Renal pelvis (tissue), 4 donors: ENCODE measurements around the gene GRN. TPM values are rescaled to one million over a fixed set of nuclear protein-coding genes. Genes with fewer than 3 reads are reported as not detected.
A peak's percentile ranks its signal among the peaks of the same experiment; 100 is the strongest.
"Not testable (repeated sequence)": the region's sequence is repeated elsewhere in the genome, so short reads cannot be mapped to it uniquely, and the experiment has no call there.

Source experiments
- DNase-seq: peaks from one replicate; pipeline ENCODE4 v3.0.0-alpha.2; 2013
- polyA plus RNA-seq, 3 donors: library from polyadenylated mRNA; unstranded; fragments of 120-200 nt; gene quantifications; one replicate each; pipeline ENCODE4 v1.2.1, GENCODE V29; 2013; ENCODE audit not compliant: insufficient read length in 3 of 3

The GRN gene
- polyA plus RNA-seq, 3 donors, result 270 to 310 (median 292) TPM

DNA sequence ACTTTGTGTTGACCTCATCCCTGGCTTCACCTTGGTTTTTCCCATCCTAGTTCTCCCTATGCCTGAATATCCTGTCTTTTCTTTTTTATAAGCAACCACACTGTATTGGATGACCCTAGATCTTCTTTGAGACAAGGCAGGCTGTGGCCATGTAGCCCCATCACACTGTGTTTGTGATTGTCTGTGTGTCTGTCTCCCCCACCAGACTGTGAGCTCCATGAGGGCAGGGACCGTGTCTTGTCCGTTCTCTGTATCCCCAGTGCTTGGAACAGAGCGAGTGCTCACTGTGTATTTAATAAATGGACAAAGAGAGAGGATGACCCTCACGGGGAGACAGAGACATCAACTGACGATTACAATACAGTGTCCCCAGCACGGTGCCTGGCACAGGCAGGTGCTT is 27.6 kb upstream of the GRN start:
- DNase-seq, result no peak

DNA sequence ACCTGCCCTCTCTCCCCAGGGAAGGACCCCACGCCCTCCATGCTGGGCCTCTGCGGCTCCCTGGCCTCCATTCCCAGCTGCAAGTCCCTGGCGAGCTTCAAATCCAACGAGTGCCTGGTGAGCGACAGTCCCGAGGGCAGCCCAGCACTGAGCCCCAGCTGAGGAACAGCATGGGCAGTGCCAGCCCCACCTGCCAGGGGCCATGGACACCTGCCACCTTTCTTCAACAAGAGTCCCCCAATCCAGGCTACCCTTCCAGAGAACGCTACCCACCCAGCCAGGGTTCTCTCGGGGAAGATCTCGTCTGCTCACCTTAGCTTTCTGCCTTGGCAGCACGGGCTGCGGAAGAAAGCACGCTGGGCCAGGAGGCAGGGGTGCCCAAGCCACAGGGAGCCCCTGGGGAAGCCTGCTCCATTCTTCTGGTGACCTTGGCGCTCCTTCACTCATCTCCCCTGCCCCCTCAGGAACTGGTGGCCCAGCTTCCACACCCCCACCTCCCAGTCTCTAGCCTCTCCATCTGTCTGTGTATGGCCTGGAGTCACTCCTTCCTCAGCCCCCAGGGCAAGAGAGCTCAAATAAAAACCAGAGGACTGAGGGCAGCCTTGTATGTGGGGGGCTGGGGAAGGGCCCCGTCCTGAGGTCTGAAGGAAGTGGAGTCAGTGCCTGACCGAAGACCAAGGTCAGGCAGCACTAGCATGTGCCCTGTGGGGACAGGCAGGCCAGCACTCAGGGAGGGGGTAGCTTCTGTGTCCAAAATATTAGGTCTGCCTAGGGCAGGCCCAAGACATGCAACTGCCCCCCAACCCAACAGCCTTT is 26.8 kb upstream of the GRN start:
- DNase-seq, result no peak

DNA sequence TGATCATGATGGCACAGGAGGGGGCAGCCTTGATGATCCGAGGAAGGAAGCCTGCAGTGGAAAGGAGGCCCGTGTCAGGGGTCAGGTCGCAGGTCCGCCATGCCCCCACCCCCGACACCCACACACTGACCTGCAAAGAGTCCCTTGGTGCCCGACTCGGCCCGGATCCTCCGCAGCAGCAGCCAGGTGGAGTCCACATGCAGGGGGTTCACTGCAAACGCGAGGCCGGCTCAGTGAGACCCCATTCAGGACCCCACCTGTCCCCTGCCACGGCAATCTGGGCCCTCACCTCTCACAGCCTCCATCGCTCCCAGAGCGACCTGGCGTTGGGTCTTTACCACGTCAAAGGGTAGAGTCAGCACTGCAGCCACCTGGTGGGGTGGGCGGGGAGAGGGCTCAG is 25.0 kb upstream of the GRN start:
- no peak for DNase-seq

DNA sequence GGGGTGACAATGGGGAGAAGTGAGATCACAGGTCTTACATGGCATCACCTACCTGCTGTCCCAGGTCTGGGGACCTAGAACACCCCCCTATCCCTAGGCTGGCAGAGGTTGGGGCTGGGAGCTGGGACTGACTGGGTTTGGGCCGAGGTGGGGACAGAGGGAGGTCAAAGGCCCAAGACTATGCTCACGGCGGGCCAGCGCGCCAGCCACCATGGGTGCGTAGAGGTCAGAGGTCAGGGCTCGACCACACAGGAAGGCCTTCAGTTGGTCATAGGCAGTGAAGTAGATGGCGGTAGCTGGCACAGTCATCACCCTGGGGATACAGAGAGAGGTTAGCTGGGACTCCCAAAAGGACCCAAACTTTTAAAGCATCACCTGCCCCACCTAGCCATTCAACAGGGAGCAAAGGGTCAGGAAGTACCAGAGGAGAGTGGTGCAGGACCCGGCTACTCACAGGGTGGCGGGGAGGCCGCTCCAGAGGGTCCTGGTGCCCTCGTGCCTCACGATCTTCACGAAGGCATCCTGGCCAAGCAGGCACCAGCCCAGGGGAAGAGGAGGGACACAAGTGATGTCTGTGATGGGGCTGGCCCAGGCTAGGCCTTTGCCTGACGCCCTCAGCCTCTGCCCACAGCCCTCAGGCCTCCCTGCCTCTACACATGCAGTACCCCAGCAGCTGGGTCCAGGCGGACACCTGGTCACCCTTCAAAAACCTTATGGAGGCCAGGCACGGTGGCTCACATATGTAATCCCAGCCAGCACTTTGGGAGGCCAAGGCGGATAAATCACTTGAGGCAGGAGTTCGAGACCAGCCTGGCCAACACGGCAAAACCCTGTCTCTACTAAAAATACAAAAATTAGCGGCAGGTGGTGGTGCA is 23.6 kb upstream of the GRN start:
- DNase-seq, result no peak

DNA sequence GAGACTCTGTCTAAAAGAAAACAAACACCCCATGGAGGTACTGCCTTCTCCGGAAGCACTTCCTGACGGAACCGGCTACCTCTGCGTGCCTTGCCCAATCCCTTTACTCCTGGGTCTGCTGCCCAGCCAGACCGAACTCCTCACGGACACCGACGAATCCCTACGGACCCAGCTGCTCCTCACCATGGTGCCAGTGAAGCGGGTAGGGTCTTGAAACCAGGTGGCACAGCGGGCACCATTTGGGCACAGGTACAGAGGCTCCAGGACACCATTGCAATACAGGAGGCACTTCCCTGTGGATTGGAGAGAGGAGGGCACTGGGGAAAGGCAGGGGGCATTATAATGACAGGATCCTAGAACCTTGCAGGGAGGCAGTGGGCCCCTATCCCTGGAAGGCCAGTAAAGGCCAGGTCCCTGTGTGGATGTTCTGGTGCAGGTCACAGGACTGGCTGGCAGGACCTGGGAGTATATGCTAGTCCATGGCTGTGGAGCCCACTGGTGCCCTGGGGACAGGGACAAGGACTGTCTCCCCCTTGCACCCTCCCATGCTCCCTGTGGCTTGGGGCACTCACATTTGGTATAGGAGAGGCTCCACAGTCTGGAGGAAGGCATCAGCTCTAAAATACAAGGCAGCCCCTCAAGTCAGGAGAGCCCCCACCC is 22.7 kb upstream of the GRN start:
- DNase-seq, result no peak

DNA sequence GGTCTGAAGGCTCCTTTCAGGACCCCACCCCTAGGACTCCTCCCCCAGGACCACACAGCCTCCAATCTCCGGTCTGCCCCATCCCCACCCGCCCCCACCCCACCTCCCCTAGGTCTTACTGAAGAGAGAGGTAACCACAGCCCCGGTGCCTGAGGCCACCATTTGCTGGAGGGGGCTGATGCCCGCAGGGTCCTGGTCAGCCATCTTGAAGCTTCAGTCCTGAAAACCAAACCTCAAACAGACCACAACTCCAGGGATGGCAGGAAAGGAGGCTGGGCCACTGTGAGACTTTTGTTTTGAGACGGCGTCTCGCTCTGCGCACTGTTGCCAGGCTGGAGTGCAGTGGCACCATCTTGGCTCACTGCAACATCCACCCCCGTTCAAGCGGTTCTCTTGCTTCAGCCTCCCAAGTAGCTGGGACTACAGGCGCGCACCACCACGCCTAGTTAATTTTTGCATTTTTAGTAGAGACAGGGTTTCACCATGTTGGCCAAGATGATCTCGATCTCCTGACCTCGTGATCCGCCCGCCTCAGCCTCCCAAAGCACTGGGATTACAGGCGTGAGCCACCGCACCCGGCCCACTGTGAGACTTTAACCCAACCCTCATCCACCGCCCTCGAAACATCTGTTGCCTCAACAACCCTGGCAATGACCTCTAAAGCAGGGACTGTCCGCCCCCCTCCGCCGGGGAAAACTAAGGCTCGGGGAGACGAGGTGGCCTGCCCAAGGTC is 21.6 kb upstream of the GRN start:
- DNase-seq, result no peak

DNA sequence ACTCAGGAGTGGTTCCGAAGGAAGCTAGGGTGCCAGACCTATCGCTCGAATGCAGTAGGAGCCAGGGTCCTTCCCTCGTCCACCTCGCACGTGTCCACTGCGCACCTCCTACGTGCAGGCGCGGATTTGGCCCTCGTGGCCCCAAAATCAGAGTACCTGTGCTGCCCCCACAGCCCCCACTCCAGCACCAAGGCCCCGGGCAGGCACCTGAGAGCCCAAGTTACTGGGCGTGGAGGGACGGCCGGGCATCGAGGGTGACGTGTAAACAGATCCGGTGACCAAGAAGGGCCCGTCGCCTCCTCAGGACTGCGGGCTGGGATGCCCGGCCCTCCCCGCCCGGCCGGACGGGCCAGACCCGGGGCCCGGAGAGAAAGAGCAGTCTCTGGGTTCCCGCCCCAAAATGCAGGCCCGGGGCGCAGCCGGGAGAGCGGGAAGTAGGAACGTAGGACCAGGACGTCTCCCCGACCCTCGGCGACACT is 21.0 kb upstream of the GRN start:
- no peak for DNase-seq

DNA sequence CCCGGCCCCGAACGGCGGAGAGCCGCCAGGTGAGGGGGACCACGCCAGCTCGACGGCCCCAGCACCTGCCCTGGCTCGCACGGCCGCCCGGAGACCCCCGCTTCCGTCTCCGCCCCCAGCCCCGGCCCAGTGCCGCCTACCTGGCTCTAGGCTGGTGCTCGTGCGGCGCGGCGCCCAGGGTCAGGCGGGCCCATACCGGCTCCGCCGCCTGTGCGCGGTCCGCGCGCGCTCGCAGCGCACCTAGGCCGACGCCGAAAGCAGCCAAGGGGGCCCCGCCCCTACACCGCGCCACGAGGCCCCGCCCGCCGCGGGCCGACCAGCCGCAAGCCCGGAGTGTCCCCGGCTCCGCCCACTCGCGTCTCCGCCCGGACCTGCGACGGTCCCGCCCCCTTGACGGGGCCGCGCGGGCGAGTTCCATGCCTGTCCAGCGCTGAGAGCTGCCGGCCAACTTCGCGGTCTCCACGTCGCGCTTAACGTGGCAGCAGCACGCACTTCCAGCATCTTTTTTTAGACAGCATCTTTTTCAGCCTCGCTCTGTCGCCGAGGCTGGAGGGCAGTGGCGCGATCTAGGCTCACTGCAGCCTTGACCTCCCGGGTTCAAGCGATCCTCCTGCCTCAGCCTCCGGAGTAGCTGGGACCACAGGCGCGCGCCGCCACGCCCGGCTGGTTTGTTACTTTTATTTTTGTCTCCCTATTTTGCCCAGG is 20.4 kb upstream of the GRN start, which contains the start of gene SLC25A39:
TSS of gene SLC25A39 (minus strand) at position 253 of the 705 bp plus-strand sequence. CDS start 1,261 bp downstream, outside the sequence.
- peak; percentile 93 for DNase-seq

DNA sequence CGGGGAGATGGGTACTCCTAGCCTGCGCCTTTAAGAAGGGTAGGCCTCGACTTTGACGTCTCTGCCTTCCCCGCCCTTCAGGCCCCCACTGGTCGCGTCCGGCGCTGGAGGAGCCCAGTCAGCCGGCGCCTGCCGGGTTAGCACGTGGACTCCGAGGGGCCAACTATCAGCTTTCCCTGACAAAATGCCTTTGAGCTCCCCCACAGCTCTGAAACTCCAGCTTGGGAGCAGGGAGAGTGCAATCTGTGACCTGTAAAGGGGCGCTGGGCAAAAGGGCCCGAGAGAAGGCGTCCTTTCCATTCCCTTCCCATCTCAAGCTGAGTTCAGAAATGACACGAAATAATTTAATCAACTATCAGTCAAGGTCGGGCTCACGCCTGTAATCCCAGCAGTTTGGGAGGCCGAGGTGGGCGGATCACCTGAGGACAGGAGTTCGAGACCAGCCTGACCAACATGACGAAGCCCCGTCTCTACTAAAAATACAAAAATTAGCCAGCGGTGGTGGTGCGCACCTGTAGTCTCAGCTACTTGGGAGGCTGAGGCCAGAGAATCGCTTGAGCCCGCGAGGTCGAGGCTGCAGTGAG is 18.1 kb upstream of the GRN start:
- DNase-seq, result peak; percentile 96

DNA sequence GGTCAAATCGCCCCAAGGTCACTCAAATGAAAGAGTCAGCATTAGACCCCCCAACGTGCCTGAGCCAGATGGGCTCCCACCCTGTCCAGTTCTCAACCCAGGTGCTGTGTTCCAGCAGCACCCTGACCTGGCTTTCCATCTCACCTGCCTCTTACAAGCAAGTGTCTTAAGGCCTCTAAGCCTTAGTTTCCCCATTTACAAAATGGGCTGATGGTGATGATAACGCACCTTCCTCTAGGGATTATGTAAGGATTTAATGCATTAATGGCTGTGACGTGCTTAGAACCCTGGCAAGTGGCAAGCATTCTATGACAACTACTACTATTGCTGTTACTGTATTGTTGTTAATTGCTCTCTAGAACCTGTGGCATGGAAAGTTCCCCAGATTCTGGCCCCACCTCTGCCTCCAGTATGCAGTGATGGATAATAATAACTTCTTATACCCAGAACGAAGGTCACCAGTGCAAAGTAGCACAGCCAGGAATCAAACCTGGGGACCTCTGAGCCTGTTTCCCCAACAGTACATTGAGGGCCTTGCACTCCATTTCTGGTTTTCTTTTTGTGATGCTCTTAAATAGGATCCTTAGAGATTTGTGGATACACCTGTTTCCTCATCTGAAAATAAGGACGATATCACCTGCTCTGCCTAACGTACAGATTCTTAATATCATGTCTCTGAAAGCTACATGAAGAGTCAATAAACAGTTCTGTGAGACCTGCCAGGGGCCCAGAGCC is 17.2 kb upstream of the GRN start:
- no peak for DNase-seq

DNA sequence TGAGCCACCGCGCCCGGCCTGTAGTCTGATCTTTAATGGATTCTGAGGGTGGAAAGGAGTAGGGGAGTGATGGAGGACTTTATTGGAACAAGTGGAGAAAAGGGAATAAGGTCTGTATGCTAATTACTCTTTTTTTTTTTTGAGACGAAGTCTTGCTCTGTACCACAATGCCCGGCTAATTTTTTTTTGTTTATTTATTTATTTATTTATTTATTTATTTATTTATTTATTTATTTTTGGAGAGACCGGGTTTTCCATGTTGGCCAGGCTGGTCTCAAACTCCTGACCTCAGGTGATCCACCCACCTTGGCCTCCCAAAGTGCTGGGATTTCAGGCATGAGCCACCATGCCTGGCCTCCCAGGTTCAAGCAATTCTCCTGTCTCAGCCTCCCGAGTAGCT is 15.6 kb upstream of the GRN start:
- DNase-seq, result not testable (repeated sequence)

DNA sequence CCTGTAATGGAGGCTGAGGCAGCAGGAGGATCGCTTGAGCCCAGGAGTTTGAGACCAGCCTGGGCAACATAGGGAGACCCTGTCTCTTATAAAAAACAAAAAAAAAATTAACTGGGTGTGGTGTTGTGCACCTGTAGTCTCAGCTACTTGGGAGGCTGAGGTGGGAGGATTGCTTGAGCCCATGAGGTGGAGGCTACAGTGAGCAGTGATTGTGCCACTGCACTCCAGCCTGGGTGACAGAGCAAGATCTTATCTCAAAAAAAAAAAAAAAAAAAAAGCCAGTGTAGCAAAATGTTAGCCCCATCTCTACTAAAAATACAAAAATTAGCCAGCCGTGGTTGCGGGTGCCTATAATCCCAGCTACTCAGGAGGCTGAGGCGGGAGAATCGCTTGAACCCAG is 14.8 kb upstream of the GRN start:
- DNase-seq, result not testable (repeated sequence)

DNA sequence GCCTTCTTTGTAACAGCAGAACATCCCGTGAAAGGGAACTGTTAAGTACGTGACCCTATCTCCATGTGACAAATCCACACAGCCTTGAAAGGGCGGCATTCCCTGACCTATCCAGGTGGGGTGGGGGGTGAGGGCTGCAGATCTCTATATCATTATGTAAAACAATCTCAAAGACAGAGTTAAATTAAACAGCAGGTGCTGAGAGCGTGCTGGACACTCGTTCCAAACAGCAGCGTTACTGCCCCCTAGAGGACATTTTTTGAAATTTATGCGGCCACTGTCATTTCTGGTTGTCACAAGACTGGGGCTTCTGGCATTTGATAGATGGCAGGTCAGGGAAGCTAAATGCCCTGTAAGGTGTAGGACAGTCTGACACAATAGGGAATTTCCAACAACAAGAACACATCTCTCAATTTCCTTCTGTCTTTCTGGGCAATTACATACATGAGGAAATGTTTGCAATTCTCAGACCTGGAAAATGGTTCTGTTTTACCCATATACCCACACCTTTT is 13.8 kb upstream of the GRN start:
- DNase-seq, result no peak

DNA sequence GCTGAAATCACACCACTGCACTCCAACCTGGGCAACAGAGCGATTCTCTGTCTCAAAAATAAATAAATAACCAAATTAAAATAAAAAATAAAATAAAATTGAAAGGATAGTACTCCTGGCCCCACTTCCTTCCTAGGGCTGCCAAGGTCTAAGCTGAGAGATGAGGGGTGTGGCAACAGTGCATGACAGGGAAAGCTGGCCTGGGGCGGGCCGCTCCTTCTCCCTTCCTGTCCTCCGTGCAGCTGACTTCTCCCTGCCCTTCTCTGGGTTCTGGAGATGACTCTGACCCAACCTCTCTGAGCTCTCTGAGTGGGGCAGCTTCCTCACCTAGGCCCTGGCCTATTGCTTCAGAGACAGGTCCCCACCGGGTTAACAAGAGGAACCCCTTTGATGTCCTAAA is 11.7 kb upstream of the GRN start:
- DNase-seq, result no peak

DNA sequence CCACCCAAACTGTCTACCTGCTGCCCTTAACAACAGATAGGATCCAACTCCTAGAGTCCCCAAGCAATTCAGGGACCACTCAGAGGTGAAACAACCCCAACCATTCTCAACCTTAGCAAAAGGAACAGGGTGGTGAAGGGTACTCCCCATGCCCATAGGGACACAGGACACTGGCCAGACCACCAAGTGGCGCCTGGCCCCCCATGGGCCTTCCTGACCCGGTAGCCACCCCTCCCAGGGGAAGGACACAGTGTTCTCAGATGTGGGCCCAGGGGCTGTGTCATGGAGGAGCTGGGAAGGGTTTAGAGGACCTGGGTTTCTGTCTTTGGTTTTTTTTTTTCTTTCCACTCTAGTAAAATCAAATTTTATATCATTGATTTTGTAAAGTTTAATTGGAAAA is 10.8 kb upstream of the GRN start:
- DNase-seq, result no peak

DNA sequence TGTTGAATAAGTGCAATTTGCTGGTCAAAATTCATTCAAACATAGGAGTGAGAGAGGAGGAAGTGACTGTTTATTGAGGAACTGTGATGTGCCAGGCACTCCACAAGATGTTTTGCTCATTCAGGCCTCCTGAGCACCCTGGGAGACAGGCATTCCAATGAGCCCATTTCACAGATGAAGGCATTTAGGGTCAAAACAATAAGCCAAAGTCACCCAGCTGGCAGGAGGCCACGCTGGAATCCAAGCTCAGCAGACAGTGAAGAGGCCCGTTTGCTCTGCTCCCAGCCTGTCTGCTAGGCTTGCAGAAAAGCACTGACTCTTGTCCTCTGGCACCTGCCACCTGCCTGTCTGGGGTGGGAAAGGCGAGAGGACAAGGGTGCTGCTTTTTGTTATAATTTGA is 10.4 kb upstream of the GRN start:
- no peak for DNase-seq

DNA sequence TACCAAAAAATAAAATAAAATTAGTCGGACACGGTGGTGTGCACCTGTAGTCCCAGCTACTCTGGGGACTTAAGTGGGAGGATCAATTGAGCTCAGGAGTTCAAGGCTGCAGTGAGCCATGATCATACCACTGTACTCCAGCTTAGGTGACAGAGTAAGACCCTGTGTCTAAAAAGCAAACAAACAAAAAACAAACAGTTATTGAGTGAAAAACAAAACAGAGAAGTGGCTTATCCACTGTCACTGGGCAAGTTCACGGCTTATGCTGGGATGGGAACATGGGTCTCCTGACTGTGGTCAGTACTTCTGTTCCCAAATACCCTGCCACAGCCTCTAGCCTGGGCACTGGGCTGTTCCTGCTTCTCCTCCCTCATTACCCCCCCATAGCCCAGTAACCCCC is 9.5 kb upstream of the GRN start:
- DNase-seq, result no peak

DNA sequence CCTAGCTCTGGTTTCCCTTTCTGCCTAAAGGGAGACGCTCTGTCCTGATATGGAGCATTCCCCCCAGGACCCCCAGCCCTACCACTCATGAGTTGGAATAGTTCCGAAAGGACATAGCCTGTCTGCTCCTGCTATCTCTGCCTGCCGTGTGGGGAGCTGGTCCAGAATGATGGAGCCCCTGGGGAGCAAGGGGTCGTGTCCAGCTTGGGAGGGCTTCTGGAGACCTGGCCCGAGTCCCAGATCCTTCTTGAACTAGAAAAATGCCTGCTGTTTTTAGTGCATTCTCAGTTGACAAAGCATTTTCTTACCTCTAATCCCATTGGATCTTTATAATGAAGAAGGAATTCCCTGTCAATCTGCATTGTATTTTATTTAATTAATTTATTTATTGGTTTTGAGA is 9.1 kb upstream of the GRN start:
- no peak for DNase-seq

DNA sequence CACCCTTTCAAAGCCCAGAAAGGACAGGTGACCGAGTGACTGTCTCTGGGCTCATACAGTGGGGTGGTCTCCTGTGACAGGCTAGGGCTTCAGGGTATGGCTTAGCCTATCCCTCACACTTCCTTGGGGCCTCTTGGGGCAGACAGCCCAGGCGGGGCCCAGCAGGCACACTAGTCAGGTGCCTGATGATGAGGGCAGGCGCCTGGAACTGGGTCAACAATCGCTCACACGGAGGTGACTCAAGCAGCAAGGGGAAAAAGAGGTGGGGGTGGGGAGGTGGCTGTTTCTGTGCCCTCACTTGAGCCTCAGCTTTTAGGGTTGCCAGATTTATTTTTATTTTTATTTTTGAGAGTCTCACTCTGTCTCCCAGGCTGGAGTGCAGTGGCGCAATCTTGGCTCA is 6.4 kb upstream of the GRN start:
- no peak for DNase-seq

DNA sequence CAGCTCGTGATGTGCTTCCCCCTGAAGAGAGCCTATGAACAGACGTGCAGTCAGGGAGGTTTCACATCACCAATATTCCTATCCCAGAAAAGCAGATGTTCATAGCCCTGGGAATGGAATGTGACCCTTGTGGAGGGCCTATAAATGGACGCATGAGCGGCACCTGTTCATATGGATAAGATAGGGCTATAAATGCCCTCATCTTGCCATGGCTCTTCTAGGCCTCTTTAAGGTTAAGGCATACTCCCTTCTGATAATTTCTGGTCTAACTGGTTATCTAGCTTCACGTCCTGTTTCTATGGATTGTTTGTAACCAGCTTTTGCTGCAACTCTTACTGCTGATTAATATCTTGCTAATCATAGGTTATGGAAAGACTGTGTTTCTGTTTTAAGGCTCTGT is 4.5 kb upstream of the GRN start:
- DNase-seq, result not testable (repeated sequence)
